HG03025 (cell line): ENCODE measurements around the gene ATP1B3.
"Not testable (repeated sequence)": the region's sequence is repeated elsewhere in the genome, so short reads cannot be mapped to it uniquely, and the experiment has no call there.

Source experiments
- ATAC-seq: cut with Tn5 transposase; IDR thresholded peaks from one replicate; pipeline ENCODE4 v1.9.1; 2021; ENCODE audit warnings: mild to moderate bottlenecking, moderate library complexity; ENCODE audit not compliant: unreplicated experiment, low FRiP score

The ATP1B3 gene

DNA sequence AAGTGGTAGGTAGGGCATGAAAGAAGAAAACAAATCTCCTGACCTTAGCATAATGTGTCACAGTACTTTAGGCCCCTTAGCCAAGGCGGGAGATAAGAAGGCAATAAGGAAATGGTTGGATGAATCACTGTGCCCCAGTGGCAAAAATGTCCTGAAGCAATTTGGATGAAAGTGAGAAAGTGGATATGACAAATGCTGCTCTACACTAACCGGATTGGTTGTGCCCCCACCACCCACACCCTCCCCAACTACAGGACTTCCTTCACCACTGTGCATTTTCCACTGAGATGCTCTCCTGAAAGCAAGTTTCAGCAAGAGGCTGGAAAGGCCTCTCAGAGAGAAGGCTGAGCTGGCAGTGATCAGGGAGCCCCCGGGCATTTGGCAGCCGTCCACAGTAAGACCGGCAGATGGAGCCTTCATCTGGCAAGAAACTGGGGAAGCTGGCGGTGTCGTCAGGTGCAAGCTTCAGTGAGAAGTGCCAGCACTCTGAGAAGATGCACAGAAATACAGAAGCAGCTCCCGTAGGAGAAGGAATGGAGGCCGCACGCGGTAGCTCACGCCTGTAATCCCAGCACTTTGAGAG, 63.8 kb downstream of the ATP1B3 start:
- ATAC-seq = no peak

GRCh38 chr3:141941093-141941492, 64.7 kb downstream of the ATP1B3 start:
- no peak for ATAC-seq

DNA sequence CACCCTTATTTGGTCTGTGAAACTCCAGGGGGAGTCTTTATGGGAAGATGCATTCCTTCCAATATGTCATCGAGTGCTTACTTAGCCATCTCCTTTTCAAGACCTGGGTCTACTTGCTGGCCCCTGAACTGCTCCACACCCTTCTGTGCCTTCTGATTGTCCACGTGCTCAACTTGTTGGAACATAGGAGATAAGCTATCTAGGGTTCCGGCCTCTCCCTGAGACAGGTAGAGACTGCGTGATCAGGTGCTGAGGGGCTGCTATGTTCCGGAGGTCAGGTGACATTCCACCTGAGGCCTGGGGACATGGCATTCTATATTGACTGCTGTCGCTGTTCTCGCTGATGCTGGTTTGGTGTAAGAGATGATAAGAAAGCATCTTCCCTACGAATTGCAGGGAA, 65.6 kb downstream of the ATP1B3 start:
- ATAC-seq = no peak

DNA sequence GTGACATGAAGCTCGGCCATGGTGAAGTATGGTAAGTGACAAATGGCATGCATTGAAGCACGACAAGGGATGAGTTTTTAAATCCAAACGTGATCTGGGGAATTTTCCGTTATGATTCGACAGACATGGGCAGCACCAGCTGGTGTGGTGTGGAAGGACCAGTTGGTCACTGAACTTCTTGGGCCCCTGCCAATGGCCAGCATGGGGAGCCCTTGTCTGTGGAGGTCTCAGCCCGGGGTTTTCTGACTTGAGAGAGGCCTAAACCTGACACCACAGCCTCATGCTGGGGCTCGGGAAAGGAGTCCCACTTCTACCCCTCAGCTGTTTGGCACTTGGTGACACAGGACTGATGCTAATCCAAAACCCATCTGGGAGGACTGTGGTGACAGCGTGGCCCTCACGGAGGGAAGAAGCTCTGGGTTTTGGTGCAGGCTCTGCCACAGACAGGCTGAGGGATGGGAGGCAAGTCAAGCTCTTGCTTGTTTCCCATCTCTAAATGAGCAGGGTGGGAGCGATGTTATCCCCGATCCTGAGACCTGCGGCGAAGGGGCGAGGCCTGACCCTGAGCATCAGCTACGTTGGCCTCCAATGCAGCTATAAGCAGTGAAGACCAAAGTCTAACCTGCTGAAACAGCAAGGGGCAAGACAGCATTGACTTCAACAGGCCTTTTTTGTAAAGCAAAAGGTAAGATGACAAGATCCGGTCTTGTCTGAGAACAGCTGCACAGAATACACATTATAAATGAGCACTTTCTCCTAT, 69.5 kb downstream of the ATP1B3 start:
- ATAC-seq = no peak

DNA sequence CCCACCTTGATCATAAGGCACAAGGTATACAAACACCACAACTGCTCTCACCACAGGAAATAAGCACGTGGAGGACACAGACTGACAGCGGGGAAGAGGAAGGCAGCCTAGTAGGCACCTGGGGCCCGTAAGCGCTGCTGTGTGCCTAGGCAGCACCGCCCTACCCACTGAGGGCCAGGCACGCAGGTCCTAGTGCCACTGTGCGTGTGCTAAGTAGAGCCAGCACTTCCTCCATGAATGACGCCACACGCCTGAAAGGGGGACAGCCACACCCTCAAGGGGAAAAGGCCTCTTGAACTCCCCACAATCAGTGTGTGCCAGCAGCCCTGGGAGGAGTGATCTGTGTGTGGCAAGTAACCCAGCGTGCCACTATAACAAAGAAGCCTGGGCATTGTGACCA, 73.0 kb downstream of the ATP1B3 start:
- ATAC-seq = no peak

DNA sequence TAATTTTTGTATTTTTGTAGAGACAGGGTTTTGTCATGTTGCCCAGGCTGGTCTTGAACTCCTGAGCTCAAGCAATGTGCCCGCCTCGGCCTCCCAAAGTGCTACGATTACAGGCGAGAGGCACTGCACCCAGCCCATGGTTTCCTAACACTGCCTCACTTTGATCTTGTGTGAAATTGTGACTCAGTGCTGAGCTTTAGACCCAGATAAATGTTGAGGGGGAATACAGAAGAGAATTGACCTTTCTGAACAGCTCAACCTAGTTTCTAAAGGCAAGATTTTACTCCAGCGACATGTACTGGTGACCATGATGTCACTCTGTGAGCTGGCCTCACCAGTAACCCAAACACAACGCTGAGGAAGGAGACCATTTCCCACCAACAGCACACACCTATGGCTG, 73.5 kb downstream of the ATP1B3 start:
- ATAC-seq = no peak

GRCh38 chr3:141950572-141951493, 74.4 kb downstream of the ATP1B3 start:
- ATAC-seq = no peak

DNA sequence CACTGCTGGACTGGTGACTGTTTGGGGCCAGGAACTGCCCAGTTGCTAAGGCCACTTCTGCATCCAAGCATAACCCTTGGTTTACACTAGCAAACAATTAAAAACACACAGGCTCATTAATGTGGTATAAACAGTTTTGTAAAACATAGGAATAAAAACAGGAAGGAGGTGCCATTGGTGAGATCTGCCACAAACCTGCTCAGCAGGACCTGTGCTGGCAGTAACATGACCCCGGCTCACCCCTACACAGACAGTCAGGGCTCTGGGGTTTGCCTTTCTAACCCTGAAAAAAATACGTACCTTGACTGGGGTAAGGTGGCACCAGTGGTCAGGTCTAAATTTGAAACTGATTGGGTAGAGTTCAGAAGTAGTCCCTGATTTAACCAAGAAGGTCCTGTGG, 76.2 kb downstream of the ATP1B3 start:
- no peak for ATAC-seq

DNA sequence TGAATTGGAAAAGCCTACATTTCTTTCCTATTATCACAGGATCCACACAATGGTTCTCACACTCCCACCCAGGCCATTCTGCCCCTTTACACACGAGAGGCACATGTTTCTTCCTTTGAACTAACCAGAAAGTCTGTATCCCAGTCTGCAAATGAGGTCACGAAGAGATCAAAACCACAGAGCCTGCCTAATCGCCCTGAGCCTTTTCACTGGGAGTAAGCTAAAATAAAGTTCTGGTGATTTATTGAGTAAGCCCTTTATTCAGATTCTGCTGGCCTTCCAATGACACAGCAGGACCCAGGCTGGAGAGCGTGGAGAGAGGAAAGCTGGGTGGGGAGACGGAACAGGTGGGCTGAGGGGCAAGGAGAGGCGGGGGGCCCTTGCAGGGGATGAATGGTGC, 78.7 kb downstream of the ATP1B3 start:
- no peak for ATAC-seq

GRCh38 chr3:141959589-141960554, 83.4 kb downstream of the ATP1B3 start:
- no peak for ATAC-seq

- no peak for ATAC-seq
These were observed 84.3 kb downstream of the ATP1B3 start for GRCh38 chr3:141960731-141961130.

DNA sequence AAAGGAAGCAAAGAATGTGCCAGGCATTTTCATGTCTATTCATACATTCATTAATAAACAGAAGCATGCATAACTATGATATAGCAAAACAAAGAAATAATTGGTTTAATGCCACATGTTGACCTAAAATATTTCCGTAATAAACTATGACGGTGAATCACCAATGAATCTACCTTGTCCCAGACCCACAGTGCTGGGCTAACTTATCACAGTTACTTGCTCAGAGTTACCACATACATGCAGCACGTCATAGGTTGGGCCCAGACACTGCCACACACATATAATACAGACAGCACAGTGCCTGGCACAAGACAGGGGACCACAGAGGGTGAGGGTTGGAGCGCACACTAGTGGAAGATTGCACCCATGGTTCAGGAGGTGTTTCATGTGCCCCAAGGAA, 86.9 kb downstream of the ATP1B3 start:
- ATAC-seq = no peak

DNA sequence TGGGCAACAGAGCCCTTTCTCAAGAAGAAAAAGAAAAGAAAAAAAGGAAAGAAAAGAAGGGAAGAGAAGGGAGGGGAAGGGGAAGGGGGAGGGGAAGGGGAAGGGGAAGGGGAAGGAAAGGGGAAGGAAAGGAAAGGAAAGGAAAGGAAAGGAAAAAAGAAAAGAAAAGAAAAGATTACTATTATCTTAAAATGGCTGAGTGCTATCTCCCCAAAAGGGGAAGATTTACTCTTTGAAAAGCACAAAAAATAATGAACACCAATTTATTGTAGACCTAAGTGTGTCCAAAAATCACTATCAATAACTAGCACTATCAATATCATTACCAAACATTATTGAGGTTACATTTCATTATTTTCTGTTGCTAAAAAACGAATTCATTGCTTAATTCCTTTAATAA, 89.0 kb downstream of the ATP1B3 start:
- no peak for ATAC-seq

- no peak for ATAC-seq
These were observed 93.3 kb downstream of the ATP1B3 start for GRCh38 chr3:141969711-141970110.

DNA sequence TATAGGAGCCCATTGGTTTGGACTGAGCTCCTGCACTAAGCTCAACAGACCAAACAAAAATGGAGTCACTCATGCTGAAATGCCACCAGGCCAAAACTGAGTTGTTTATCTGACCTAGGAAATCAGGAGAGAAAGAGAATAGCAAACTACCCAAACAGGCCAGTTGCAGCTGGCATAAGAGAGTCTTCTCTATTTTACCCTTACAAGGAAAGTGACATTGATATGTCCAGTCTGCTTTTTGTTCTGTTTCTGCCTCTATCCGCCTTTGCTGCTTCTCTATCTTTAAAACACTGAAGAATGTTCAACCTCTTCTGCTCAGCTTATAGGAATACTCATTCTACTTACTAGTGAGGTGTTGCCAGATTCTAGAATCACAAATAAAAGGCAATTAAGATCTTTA, 95.1 kb downstream of the ATP1B3 start:
- ATAC-seq = no peak

- no peak for ATAC-seq
These were observed 96.0 kb downstream of the ATP1B3 start for GRCh38 chr3:141972399-141972798.

- ATAC-seq = not testable (repeated sequence)
These were observed 98.3 kb downstream of the ATP1B3 start for GRCh38 chr3:141974777-141975176.
